ENCODE measurements around the gene MAFG. TPM values are rescaled to one million over a fixed set of nuclear protein-coding genes. Genes with fewer than 3 reads are reported as not detected.

Gene MAFG
- polyA plus RNA-seq, 1 donor (not counting 4 experiments of a cell fraction or from before 2014, with no cell fraction given), result 8.3 TPM

- Histone ChIP-seq H4K20me1 (ENCODE audit: control insufficient read depth, extremely low read depth, insufficient read depth, low read length) (peaks cover 9% of the 10 kb centered on the region), H3K36me3 (ENCODE audit: control insufficient read depth in 2 of 2, extremely low read depth in 1 of 2, insufficient read depth in 2 of 2, low read length in 2 of 2) (peaks cover 43 to 52% of the 10 kb centered on the region in 2 experiments), H2AFZ (ENCODE audit: control insufficient read depth, low read length) (no peak within 1 kb of the TSS), H3K9me3 (ENCODE audit: control insufficient read depth, low read depth, low read length) (no peaks in the 10 kb centered on the region), H3K27me3 (ENCODE audit: control insufficient read depth, extremely low read depth, insufficient read depth, low read length) (no peaks in the 10 kb centered on the region), H3K4me1 (ENCODE audit: control insufficient read depth, extremely low read depth, insufficient read depth, low read length) (peaks cover 18% of the 10 kb centered on the region), H3K27ac (ENCODE audit: control insufficient read depth, insufficient read depth, low read length) (peak within 1 kb of the TSS; percentile 51), H3K9me1 (ENCODE audit: control insufficient read depth, extremely low read depth, insufficient read depth, low read length) (peaks cover 4% of the 10 kb centered on the region), H3K79me2 (ENCODE audit: control insufficient read depth, insufficient read depth, low read length) (peaks cover 54% of the 10 kb centered on the region), H3K4me3 (ENCODE audit: control insufficient read depth in 2 of 3, extremely low read depth in 1 of 3, insufficient read depth in 2 of 3, low read depth in 1 of 3, low read length in 3 of 3) (peak within 1 kb of the TSS; percentile 50 to 68 (median 66)), H3K9ac (ENCODE audit: control insufficient read depth, extremely low read depth, insufficient read depth, low read length) (peak within 1 kb of the TSS; percentile 68), H3K4me2 (ENCODE audit: control insufficient read depth, extremely low read depth, insufficient read depth, low read depth, low read length) (peak within 1 kb of the TSS; percentile 86)
- no peak for TF ChIP-seq EZH2 (IDR thresholded peaks at IDR 0.05; ENCODE audit: low read length)
- TF ChIP-seq, protein P1, sequence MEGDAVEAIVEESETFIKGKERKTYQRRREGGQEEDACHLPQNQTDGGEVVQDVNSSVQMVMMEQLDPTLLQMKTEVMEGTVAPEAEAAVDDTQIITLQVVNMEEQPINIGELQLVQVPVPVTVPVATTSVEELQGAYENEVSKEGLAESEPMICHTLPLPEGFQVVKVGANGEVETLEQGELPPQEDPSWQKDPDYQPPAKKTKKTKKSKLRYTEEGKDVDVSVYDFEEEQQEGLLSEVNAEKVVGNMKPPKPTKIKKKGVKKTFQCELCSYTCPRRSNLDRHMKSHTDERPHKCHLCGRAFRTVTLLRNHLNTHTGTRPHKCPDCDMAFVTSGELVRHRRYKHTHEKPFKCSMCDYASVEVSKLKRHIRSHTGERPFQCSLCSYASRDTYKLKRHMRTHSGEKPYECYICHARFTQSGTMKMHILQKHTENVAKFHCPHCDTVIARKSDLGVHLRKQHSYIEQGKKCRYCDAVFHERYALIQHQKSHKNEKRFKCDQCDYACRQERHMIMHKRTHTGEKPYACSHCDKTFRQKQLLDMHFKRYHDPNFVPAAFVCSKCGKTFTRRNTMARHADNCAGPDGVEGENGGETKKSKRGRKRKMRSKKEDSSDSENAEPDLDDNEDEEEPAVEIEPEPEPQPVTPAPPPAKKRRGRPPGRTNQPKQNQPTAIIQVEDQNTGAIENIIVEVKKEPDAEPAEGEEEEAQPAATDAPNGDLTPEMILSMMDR (optimal IDR thresholded peaks at IDR 0.05 in 1 of 3, IDR thresholded peaks at IDR 0.05 in 1 of 3, conservative IDR thresholded peaks at IDR 0.05 in 1 of 3; ENCODE audit: extremely low read depth in 1 of 3, insufficient read depth in 2 of 3, low read length in 3 of 3), result no peak
- dilution Hi-C loops (cut with MboI; ENCODE audit: extremely low pct_ligation_motif_present, low sequenced_read_pairs), result no loop called here
- FAIRE-seq, result no peak
- no peak for DNase-seq (ENCODE audit: low read depth, low spot score)
Observed at GRCh38 chr17:81917565-81918332, 9.8 kb downstream of the MAFG start, which contains the start of gene SIRT7. Gene SIRT7, minus strand, starts transcription at chr17:81918176. Its CDS starts 45 bp downstream, at chr17:81918131.

DNA sequence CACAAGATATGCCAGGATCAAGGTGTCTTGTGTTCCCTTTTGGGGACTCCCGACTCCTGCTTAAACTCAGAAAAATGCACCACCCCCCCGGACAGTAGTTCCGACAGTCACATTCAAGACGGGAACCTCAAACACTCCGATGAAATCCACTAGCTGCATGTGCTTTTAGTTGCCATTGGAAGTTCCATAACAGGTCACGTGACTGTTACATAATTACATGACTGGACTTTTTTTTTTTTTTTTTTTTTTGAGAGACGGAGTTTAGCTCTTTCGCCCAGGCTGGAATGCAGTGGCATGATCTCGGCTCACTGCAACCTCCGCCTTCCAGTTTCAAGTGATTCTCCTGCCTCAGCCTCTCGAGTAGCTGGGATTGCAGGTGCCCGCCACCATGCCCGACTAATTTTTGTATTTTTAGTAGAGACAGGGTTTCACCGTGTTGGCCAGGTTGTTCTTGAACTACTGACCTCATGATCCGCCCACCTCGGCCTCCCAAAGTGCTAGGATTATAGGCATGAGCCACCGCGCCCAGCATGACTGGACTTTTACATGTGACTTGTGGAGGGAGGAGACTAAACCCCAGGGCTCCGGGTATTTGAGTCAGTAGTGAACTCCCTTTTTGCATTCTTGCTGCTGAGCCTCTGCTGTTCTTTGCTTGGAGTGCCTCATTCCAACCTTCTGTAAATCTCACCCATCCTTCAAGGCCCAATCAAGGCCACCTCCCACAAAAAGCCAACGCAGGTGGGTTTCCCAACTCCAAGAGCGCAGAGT, 11.1 kb downstream of the MAFG start:
- Histone ChIP-seq H3K4me2 (ENCODE audit: control insufficient read depth, extremely low read depth, insufficient read depth, low read depth, low read length) (peak overlapping the region; percentile 86), H3K4me1 (ENCODE audit: control insufficient read depth, extremely low read depth, insufficient read depth, low read length) (peaks cover 27% of the 10 kb centered on the region), H3K9me1 (ENCODE audit: control insufficient read depth, extremely low read depth, insufficient read depth, low read length) (peaks cover 4% of the 10 kb centered on the region), H2AFZ (ENCODE audit: control insufficient read depth, low read length) (no peak overlapping the region), H3K27me3 (ENCODE audit: control insufficient read depth, extremely low read depth, insufficient read depth, low read length) (no peaks in the 10 kb centered on the region), H3K79me2 (ENCODE audit: control insufficient read depth, insufficient read depth, low read length) (peaks cover 43% of the 10 kb centered on the region), H3K4me3 (ENCODE audit: control insufficient read depth in 2 of 3, extremely low read depth in 1 of 3, insufficient read depth in 2 of 3, low read depth in 1 of 3, low read length in 3 of 3) (peak overlapping the region; percentile 50 to 68 (median 66)), H3K27ac (ENCODE audit: control insufficient read depth, insufficient read depth, low read length) (peak overlapping the region; percentile 51), H3K9me3 (ENCODE audit: control insufficient read depth, low read depth, low read length) (no peaks in the 10 kb centered on the region), H4K20me1 (ENCODE audit: control insufficient read depth, extremely low read depth, insufficient read depth, low read length) (peaks cover 10% of the 10 kb centered on the region), H3K36me3 (ENCODE audit: control insufficient read depth in 2 of 2, extremely low read depth in 1 of 2, insufficient read depth in 2 of 2, low read length in 2 of 2) (peaks cover 43 to 45% of the 10 kb centered on the region in 2 experiments), H3K9ac (ENCODE audit: control insufficient read depth, extremely low read depth, insufficient read depth, low read length) (peak overlapping the region; percentile 68)
- DNase-seq (ENCODE audit: low read depth, low spot score), result no peak
- TF ChIP-seq, protein P1 (optimal IDR thresholded peaks at IDR 0.05 in 1 of 3, IDR thresholded peaks at IDR 0.05 in 1 of 3, conservative IDR thresholded peaks at IDR 0.05 in 1 of 3; ENCODE audit: extremely low read depth in 1 of 3, insufficient read depth in 2 of 3, low read length in 3 of 3), result no peak
- TF ChIP-seq EZH2 (IDR thresholded peaks at IDR 0.05; ENCODE audit: low read length), result no peak
- no peak for FAIRE-seq
- dilution Hi-C loops (cut with MboI; ENCODE audit: extremely low pct_ligation_motif_present, low sequenced_read_pairs), result no loop called here
